Islet of Langerhans (tissue), 1 donor: ENCODE data around the gene GNPTG.

Experiments used
- FAIRE-seq: peaks from one replicate; lab custom pipeline; 2011; peaks lifted over from hg19 to GRCh38; lab: Jason Lieb, UNC

GNPTG gene

GRCh38 chr16:1347286-1347855 is 4.4 kb upstream of the GNPTG start:
- no peak for FAIRE-seq

GRCh38 chr16:1347962-1348361 is 3.8 kb upstream of the GNPTG start:
- FAIRE-seq, result no peak

- no peak for FAIRE-seq
These were observed 3.3 kb upstream of the GNPTG start for GRCh38 chr16:1348441-1348840.

DNA sequence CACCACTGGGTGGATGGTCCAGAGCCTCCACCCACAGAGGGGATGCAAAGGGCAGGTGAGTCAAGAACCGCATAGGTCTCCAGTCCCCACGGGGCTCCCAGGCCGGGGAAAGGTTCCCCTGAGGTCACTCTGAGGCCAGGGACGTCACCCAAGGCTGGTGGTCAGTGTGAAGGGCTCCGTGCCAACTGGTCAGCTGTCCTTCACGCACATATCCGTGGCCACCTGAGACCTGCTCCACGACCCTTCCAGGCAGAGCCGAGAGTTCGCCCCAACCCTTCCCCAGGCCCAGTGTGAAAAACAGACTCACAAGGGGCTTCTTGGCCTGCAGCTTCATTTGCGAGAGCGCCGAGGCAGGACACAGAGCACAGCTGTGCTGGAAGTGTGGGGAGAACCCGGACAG is 2.8 kb upstream of the GNPTG start:
- FAIRE-seq, result no peak

GRCh38 chr16:1349351-1349750 is 2.4 kb upstream of the GNPTG start:
- FAIRE-seq, result no peak

DNA sequence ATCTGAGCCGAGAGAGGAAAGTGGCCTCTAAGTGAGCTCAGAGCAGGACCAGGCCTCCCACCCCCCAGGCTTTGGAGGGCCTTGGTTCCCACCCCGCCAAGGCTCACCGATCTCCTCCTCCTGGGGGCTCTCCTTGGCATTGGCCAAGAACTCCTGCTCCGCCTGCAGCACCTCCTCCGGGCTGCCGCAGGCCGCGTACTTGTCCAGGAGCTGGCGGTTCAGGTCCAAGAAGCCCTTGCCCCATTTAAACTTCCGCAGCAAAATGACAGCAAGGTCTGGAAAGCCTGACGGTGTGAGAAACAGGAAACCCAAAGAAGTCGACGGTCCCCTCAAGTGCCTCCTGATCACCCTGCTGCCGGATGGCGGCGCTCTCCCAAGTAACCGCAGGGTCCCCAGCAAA is 1.8 kb upstream of the GNPTG start:
- no peak for FAIRE-seq

GRCh38 chr16:1350691-1351090 is 1.0 kb upstream of the GNPTG start:
- no peak for FAIRE-seq

DNA sequence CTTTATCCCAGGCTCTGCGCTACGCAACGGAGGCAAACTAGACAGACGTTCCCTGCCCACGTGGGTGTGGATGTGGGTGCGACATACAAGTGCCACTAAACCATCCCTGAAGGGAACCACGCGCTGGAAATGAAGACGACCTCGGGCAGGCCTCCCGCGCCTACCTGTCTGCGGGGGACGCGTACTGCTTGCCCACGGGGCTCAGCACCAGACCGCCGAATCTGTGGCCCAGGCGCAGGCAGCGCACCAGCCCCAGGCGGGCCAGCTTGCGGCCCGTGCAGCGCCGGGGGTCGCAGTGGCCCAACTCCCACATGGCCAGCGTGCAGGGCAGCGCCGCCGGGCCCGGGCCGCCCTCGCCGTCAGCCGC is 533 bp upstream of the GNPTG start:
- no peak for FAIRE-seq

DNA sequence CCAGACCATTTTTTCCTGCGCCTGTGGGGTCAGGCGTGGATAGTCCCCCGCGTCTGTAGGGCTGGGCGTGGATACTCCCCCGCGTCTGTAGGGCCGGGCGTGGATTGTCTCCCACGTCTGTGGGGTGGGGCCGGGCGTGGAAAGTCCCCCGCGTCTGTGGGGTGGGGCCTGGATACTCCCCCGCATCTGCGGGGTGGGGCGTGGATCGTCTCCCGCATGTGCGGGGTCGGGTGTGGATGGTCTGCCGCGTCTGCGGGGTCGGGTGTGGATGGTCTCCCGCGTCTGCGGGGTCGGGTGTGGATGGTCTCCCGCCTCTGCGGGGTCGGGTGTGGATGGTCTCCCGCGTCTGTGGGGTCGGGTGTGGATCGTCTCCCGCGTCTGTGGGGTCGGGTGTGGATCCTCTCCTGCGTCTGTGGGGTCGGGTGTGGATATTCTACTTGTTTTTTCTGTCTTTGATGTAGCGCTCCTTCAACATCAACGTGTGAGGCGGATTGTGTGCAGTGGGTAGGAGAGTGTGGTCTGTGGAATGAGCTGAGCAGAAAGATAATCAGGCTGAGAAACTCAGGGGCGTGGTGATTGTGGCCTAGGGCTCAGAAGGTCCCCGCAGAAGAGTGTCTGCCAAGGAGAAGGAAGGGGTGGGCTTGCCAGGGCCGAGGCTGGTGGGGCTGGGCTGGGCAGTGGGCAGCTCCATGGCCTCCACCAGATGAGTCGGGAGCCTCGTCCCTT is 3.2 kb downstream of the GNPTG start:
- FAIRE-seq, result no peak

DNA sequence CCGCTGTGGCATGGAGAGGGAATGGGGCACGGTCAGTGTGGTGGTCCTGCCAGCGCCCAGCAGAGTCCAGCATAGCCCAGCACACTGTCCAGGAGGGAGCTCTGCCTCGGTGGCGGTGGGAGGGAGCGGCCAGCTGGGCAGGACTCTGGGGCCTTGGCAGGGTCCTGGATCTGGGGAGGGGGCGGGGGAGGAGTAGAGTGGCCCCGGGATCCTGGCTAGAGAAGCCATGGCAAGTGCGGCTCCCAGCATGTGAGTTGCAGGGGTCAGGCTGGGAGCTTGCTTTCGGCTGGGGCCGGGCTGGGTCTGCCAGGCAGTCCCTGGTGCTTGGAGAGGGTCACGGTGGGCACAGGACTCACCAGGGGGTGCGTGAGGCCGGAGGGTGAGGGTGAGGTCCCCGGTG is 3.9 kb downstream of the GNPTG start:
- no peak for FAIRE-seq

- FAIRE-seq, result no peak
These were observed 4.5 kb downstream of the GNPTG start for GRCh38 chr16:1356061-1356900.

GRCh38 chr16:1357906-1358566 is 6.3 kb downstream of the GNPTG start:
- FAIRE-seq, result no peak

- FAIRE-seq, result no peak
These were observed 10.1 kb downstream of the GNPTG start for GRCh38 chr16:1361685-1362360.

- no peak for FAIRE-seq
These were observed 11.1 kb downstream of the GNPTG start for GRCh38 chr16:1362807-1363206.

DNA sequence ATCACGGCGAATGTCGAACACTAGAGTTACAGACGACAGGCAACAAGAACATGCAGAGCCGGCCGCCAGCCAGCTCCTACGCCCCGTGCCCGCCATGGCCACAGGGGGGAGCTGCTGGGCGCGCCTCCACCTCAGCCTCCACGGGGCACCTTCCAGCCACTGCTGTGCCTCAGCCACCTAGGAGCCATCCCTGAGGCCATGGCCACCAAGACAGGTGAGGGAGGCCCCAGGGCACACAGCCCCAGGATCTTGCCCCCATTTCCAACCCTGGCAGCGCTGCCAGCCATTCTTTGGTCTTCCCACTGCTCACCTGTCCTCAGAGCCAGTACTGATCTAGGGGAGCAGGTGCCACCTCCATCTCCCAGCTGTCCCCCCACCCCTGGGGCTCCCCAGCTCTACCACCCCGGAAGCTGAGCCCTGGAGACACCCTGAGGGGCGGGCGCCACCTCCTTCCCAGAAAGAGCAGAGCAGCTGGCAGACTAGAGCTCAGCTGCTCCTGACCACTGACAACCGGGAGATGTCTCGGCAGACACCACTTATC is 11.8 kb downstream of the GNPTG start:
- no peak for FAIRE-seq

DNA sequence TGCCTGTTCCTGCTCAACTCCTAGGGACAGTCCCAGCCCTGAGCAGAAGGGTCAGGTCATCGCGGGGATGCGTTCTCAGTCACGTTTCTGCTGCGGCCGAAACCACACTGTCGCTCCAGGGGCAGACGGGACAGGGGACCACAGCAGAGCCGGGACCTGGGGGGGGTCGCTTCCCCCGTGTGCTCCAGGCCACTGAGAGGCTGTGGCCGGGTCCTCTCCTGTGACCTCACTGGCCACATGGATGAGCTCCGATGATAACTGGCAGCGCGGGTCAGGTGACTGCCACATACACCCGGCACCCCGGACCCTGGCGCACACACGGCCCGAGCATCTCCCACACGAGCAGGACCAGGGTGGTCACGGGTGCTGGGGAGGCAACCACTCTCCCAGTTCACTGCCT is 12.8 kb downstream of the GNPTG start:
- FAIRE-seq, result no peak

- FAIRE-seq, result no peak
These were observed 14.5 kb downstream of the GNPTG start for GRCh38 chr16:1366060-1366711.

GRCh38 chr16:1366712-1367299 is 15.1 kb downstream of the GNPTG start:
- FAIRE-seq, result no peak

DNA sequence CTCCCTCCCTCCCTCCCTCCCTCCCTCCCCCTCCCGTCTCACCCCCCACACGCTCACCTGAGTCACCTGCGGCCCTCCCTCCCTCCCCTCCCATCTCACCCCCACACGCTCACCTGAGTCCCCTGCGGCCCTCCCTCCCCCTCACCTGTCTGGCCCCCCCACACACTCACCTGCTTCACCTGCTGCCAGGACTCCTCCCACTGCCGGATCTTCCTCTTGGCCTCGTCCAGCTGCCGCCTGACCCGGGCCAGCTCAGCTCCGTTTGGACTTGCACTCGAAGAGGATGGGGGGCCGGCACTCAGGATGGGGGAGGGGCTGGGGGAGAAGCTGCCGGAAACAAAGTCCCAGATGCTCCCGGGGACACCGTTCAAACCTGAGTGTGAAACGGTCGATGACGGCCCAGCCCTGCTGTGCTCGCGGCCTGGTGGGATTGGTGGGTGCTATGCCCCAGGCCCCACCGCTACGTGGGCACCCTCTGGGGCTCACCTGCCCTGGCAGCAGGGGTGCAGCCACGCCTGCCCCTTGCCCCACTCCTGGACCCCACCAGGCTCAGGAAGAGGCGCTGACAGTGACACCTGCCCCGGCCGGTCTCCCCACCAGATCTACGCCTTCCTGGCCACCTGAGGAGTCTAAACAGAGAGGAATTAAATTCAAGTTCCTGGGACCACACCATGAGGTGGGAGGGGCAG is 15.9 kb downstream of the GNPTG start:
- FAIRE-seq, result no peak
